Fibroblast of mammary gland (primary cell): ENCODE data around the gene RAB24.

Experiments
- DNase-seq: peaks from one replicate; pipeline ENCODE4 v3.0.0-alpha.2; 2010; ENCODE audit warnings: low read depth
- H3K4me3 ChIP-seq: 2 replicates; pipeline ENCODE4 v1.5.1; 2011; ENCODE audit warnings: low read depth, mild to moderate bottlenecking, low read length, moderate library complexity; ENCODE audit not compliant: control insufficient read depth
- CTCF ChIP-seq: conservative IDR thresholded peaks from 2 replicates; pipeline ENCODE4 v1.5.1; 2011; ENCODE audit warnings: low read depth, low read length, inconsistent platforms; ENCODE audit not compliant: control insufficient read depth, insufficient read depth

Gene RAB24

GRCh38 chr5:177299697-177300096, 3.8 kb downstream of the RAB24 start:
- no peak overlapping the region for H3K4me3 ChIP-seq
- no peak for TF ChIP-seq CTCF
- DNase-seq = no peak

- TF ChIP-seq CTCF = no peak
- no peak overlapping the region for H3K4me3 ChIP-seq
- DNase-seq = no peak
Observed at GRCh38 chr5:177297922-177298321, 5.6 kb downstream of the RAB24 start.

- no peak for TF ChIP-seq CTCF
- no peak for DNase-seq
- H3K4me3 ChIP-seq = no peak overlapping the region
Observed at GRCh38 chr5:177296581-177296980, 6.9 kb downstream of the RAB24 start.

GRCh38 chr5:177295924-177296323, 7.6 kb downstream of the RAB24 start:
- no peak for TF ChIP-seq CTCF
- no peak overlapping the region for H3K4me3 ChIP-seq
- DNase-seq = no peak

GRCh38 chr5:177294632-177295031, 8.9 kb downstream of the RAB24 start:
- no peak overlapping the region for H3K4me3 ChIP-seq
- TF ChIP-seq CTCF = no peak
- DNase-seq = no peak

- no peak for DNase-seq
- TF ChIP-seq CTCF = no peak
Observed at GRCh38 chr5:177293819-177294581, 9.5 kb downstream of the RAB24 start.

More at GRCh38 chr5:177293819-177294581, 9.5 kb downstream of the RAB24 start:
- H3K4me3 ChIP-seq = no peak overlapping the region
